GM18951 (cell line): ENCODE data around the gene CAMKV.

Source experiments
- POLR2A ChIP-seq: IDR thresholded peaks from 4 replicates; pipeline ENCODE4 v1.6.1; 2011; ENCODE audit warnings: mild to moderate bottlenecking; ENCODE audit not compliant: insufficient read length, insufficient read depth; ENCODE audit errors: extremely low read depth
- in situ Hi-C: fragments of 300-500 bp; cut with MboI; formaldehyde crosslinking; loops from one replicate; pipeline ENCODE4 v1.12.0; 2022; ENCODE audit warnings: low sequenced_read_pairs, mixed read lengths, inconsistent platforms; ENCODE audit not compliant: unreplicated experiment

Gene CAMKV

DNA sequence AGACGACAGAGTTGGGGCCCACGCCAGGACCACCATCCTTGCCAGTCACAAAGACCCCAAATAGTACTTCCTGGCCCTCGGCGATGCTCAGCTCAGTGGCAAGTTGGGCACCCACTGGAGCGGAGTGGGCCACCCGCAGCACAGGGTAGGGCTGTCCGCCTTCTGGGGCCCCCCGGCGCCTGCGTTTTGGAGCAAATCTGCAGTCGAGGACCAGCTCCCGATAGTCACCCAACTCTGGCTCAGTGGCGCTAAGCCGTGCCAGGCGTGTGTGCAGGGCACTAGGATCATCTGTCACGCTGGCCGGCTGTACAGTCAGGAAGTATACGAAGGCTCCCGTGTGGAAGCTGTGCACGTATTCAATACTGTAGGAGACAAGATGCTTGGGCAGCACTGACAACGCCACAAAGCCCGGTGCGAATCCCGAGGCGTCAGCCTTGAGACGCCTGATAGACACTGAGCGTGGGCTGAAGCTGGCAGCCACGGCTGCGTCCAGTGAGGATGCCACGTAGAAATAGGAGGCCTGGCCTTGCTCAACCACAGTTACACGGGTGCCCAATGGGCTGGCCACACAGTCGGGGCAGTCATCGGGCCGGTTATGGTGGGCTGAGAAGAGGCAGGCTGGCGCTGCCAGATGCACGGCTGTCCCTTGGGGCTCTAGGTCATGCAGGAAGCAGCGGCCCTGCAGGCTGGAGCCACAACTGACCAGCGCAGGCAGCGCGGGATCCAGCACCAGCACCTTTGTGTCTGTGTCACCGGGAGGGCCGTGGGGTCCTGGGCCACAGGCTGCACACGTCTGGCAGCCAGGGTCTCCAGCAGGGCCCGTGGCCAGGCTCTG lies 33.0 kb upstream of the CAMKV start:
- no peak for TF ChIP-seq POLR2A
- in situ Hi-C loops = no loop called here

DNA sequence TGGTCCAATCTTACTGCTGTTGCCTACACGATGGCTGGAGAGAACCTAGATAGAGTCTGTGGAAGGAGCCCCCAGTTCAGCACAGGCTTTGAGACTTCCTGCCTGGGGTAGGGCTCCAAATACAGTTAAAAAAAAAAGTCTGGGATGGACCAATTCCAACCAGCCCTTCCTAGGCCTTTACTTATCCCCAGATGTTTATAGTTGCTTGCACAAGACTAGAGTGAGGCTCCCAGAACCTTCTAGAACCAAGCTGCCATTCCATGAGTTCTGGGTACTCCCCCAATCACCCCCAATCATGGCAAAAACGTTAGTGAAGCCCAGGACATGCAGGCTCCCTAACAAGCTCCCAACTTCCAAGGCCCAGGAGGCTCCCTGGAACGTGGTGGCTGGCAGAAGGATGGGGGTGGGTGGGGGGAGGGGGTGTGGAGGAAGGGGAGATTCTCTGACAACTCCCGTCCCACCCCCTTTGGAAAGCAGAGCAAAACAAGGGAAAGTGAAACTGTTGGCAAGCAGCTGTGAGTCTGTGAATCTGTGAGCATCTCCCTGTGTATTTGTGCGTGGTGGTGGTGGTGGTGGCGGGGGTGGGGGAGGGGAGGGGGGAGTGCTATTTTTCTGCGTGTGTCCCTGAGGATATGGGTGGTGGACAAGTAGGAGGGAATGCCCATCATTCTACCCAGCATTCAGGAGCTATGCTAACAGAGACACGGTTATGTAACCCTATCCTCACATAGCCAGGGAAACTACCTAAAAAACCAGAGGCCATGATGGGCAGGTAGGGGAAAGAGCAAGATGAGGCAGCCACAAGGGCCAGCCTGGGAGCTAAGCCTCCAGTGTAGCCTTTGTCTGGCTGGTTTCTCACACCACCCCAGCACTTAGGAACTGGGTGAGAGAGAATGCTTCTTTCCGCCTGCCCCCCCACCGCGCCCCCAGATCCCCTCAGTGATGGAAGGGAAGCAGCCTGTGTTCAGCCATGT lies 31.9 kb upstream of the CAMKV start:
- TF ChIP-seq POLR2A = no peak
- in situ Hi-C loops = no loop called here

DNA sequence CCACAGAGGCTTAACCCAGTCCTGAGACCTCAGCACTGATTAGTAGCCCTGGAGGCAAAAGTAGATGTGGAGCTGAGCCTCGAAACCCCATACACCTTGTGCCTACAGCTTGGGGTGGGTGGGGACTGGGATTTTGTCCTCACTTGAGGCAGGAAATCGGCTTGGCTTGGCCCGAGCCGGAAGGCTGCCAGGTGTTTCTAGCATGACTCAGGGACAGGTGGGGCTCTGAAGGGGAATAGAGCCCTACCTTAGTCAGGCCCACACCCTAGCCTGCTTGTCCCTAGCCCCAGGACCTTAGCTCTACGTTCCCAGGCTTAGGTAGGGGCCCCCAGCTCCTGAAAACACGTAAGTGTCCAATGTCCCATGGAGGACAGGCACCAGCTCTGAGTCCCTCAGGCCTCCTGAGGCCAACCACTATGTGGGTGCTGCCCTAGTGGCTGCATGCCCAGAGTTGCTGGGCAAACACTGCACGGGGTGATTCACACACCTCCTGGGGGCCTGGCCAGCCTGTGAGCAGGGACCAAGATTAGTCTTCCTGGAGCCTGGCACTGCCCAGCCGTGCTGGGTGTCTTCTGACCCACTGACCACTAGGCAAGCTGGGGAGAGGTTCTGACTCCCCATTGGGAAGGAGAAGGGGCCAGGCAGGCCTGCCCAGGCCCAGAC lies 30.9 kb upstream of the CAMKV start:
- no peak for TF ChIP-seq POLR2A
- in situ Hi-C loops = no loop called here

DNA sequence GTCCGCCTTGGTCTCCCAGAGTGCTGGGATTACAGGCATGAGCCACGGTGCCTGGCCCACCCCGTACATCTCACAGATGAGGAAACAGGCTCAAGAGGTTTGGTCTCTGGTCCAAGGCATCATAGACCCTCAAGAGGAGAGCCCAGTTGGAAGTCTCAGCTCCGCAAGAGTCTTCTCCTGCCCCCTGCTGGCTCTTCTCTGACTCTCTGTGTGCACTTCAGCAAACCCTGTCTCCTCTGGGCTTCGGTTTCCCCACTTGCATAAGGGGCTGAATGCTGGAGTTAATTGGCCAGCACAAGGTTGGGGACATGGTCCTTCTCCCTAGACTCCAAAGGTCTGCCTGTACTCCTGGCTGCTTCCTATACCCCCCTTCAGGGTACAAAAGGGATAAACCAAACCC lies 30.1 kb upstream of the CAMKV start:
- TF ChIP-seq POLR2A = no peak
- in situ Hi-C loops = no loop called here

DNA sequence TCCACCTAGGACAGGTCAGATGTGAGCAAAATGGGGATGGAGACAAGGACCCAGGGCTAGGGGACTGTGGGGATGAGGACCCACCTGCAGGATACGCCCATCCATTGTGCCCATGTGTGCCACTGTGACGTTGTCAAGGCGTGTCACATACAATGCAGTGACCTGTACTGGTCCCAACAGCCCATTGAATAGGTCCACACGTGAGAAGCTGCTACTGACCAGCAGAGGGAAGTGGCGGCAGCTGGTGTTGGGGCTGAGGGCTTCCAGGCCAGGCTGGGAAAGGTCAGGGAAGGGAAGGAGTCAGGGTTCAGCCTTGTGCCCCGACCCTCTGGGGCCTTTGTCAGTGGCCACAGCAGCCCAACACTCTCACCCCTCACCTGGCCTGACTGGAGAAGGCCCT lies 29.3 kb upstream of the CAMKV start:
- TF ChIP-seq POLR2A = no peak
- in situ Hi-C loops = no loop called here

DNA sequence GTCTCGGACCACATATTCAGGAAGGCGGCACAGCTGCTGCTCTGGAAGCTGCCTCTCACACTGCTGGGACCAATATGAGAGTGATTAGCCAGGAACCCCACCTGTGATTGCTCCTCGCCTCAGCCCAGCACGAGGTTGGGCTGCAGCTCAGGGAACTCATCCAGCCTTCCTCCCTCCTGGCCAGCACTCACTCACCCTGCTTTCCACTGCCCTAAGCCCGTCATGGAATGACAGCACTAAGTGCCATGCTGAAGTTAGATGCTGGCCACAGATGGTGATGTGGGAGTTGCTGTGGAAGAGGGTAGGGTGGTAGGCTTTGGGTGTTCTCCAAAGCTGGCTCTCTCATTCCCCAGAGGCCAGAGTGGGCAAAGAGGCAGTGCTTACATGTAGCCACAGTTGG lies 26.6 kb upstream of the CAMKV start:
- TF ChIP-seq POLR2A = no peak
- in situ Hi-C loops = no loop called here

DNA sequence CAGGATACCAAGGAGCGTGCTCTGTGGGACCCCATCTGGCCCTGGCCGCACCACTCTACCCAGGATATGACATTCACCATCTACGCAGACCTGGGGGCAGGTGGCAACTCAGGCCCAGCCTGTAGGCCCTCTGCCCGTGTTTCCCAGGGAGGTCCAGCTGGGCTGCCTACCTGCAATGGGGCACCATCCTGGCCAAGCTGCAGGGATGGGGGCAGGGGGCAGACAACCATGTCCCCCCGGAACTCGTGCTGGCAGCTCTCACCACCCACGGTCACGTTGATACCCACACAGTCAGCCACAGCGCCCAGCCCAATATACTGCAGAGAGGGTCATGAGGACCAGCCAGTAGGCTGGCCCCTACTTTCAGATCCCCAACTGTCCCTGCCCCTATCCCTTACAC lies 26.1 kb upstream of the CAMKV start:
- no peak for TF ChIP-seq POLR2A

DNA sequence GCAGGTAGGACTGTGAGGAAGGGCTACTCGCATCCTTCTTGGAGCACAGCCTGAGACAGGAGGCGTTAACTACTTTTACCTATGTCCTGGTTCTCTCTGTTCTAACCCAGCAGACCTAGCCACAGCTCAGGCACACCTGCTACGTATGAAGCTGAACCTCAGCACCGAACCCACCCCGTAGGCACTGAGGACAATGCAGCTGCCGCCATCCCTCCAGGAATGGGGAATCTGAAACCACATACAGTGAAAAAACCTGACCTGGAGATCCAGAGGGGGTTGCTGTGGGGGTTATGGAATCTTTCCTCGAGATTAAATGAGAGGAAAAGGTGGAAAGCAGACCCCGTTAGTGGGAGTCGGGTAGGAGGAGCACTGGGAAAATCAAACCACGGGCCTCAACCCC lies 19.6 kb upstream of the CAMKV start:
- in situ Hi-C loops = no loop called here
- TF ChIP-seq POLR2A = no peak

More for the DNA sequence above, 26.1 kb upstream of the CAMKV start:
- in situ Hi-C loops = no loop called here

DNA sequence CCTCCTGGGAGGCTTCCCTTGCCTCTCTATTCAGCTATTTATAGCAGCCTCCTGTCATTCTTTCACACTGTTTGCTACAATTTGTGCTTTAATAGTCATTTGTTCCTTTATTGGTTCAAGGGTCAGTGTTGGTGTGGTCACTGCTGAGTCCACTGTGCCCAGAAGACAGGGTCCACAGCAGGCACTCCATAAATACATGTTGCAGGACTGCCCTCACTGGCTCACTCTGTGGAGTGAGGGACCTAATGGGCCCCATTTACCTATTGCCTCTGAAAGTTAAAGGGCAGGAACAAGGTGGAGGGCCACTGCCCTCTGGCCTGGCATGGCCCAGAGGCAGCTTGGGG lies 17.2 kb upstream of the CAMKV start:
- no peak for TF ChIP-seq POLR2A

DNA sequence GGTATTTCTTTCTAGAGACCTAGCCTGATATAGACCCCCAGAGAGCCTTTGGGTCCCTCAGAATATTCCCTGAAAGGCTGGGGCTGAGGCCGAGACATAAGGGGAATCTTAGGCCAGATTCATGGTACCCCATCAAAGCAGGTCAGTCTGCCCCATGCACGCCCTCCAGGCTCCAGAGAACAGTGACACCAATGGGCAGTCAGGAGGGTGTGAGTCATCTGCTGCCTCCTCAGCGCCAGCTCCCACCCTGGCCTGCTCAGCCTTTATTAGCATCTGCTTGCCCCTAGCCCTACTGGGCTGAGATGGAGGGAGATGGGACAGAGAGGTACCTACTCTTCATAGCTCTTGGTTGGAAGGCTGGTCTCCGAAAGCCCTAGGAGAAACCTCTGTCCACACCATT lies 14.3 kb upstream of the CAMKV start:
- in situ Hi-C loops = no loop called here

More for the DNA sequence above, 17.2 kb upstream of the CAMKV start:
- in situ Hi-C loops = no loop called here

DNA sequence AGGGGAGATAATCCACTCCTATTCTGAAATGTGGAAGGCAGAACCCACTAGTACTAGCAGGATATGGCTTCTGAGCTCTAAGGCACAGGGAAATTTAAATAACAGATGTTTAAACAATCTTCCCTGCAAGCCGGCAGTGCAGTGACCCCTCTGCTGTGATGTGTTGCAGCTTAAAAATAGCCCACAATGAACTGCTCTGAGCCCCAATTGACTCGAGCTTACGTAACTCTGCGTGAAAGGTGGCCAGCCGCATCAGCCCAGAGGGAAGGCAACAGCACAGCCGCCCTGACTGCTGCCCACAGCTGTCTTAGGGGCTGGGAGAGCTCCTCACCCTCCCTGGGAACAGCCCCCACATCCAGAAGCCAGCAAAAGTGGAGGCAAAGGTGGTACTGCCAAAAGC lies 12.5 kb upstream of the CAMKV start:
- no peak for TF ChIP-seq POLR2A
- in situ Hi-C loops = no loop called here

More for the DNA sequence above, 14.3 kb upstream of the CAMKV start:
- TF ChIP-seq POLR2A = no peak

DNA sequence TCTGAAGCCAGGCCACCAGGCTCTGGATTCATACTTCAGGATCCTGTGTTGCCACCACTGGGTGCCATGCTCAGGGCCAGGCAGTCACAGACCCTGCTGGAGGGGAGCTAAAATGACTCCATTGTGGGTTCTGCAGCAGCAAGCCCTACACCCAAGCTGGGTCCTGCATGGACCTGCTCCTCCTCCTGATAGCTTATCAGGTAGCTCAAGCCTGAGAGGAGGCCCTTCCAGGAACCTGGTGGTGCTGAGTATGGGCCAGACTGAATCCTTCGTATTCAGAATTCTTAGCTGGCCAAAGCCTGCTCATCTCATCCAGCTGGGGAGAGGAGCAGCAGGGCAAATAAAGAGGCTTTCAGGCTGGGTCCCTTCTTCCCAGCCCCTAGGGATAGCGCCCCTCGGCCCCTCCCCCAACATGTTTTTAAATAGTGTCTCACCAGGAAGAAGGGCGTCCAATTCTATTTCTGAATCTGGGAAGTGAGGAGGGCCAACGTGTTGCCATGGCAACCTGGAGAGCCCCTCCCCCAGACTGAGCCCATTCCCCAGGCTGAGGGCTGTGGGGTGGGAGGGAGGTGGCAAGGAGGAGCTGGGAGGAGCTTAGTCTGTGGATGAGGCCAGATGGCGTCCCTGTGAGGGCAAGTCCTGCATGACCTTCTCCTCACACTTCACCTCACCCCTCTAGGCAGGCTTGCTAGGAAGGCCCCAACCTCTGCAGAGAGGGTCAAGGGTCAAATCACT lies 11.0 kb upstream of the CAMKV start:
- in situ Hi-C loops = no loop called here
- no peak for TF ChIP-seq POLR2A

DNA sequence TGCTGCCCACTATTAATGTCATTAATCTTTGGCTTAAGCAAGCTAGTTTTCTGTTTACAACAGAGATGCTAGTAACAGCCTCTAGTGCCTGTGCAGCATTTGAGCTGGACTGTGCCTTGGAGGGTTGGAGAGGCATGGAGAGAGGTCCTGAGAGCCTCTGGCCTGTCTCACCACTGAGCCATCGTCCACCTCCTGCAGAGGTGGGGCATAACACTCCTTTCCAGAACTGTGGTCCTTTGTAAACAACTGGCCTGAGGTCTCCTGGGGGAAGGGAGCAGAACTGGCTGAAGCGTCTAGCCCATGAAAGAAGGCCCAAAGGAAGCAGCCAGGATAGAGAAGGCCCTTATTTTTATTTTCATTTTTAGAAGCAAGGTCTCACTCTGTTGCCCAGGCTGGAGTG lies 10.0 kb upstream of the CAMKV start:
- in situ Hi-C loops = no loop called here
- no peak for TF ChIP-seq POLR2A

DNA sequence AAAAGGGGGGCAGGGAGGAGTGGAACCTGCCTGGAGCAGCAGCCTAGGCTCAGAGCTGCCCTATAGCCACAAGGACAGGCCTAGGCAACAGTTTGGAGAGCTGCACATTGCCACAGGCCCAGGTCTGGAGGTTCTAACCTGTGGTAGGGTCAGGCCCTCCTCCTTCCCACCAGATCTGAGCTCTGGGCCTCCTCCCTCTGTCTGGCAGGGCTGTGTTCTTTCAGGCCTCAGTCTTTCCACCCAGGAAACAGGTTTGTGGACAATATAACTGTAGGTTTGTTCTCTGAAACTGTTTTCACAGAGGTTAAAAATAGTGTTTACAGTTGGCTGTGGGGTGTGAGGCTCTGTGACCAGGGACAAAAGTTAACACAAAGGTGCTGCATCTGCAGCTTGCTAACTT lies 9.0 kb upstream of the CAMKV start:
- in situ Hi-C loops = no loop called here
- no peak for TF ChIP-seq POLR2A
